ENCODE data around the gene FAM81A.
"Not testable (repeated sequence)": the region's sequence is repeated elsewhere in the genome, so short reads cannot be mapped to it uniquely, and the experiment has no call there.

The FAM81A gene

GRCh38 chr15:59420986-59421618, 16.9 kb upstream of the FAM81A start:
- no peak overlapping the region for H3K4me3 ChIP-seq (ENCODE audit: low read depth, low read length)
- TF ChIP-seq, protein P1, sequence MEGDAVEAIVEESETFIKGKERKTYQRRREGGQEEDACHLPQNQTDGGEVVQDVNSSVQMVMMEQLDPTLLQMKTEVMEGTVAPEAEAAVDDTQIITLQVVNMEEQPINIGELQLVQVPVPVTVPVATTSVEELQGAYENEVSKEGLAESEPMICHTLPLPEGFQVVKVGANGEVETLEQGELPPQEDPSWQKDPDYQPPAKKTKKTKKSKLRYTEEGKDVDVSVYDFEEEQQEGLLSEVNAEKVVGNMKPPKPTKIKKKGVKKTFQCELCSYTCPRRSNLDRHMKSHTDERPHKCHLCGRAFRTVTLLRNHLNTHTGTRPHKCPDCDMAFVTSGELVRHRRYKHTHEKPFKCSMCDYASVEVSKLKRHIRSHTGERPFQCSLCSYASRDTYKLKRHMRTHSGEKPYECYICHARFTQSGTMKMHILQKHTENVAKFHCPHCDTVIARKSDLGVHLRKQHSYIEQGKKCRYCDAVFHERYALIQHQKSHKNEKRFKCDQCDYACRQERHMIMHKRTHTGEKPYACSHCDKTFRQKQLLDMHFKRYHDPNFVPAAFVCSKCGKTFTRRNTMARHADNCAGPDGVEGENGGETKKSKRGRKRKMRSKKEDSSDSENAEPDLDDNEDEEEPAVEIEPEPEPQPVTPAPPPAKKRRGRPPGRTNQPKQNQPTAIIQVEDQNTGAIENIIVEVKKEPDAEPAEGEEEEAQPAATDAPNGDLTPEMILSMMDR (IDR thresholded peaks at IDR 0.05; ENCODE audit: low read depth, low read length), result no peak
- in situ Hi-C loops (cut with HindIII; ENCODE audit: low sequenced_read_pairs), result no loop called here
- peak; percentile 36 for DNase-seq (ENCODE audit: low read depth, low spot score)

GRCh38 chr15:59424616-59425015, 13.4 kb upstream of the FAM81A start:
- TF ChIP-seq, protein P1 (IDR thresholded peaks at IDR 0.05; ENCODE audit: low read depth, low read length), result no peak

GRCh38 chr15:59428898-59429297, 9.1 kb upstream of the FAM81A start:
- DNase-seq (ENCODE audit: low read depth, low spot score); in situ Hi-C loops (cut with HindIII; ENCODE audit: low sequenced_read_pairs); H3K4me3 ChIP-seq (ENCODE audit: low read depth, low read length): not testable (repeated sequence)

More at GRCh38 chr15:59424616-59425015, 13.4 kb upstream of the FAM81A start:
- DNase-seq (ENCODE audit: low read depth, low spot score), result no peak
- in situ Hi-C loops (cut with HindIII; ENCODE audit: low sequenced_read_pairs), result no loop called here
- no peak overlapping the region for H3K4me3 ChIP-seq (ENCODE audit: low read depth, low read length)

DNA sequence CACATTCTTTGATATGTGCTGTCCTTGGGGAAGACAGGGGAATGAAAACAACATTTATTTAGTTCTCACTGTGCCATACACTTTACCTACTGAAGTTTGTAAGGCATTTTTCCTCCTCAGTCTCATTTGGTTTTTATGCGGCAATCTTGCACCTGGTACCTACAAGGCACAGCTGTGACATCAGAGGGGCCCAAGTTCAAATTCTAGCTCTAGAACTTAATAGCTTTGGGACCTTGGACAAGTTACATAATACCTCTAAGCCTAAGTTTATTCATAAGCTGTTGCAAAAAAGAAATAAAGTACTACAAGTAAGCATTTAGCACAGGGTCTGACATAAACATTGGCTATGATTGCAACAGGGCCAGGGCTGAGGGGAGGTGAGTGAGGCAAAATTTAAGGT, 5.6 kb upstream of the FAM81A start:
- in situ Hi-C loops (cut with HindIII; ENCODE audit: low sequenced_read_pairs), result no loop called here
- TF ChIP-seq, protein P1 (IDR thresholded peaks at IDR 0.05; ENCODE audit: low read depth, low read length), result no peak
- DNase-seq (ENCODE audit: low read depth, low spot score), result no peak
- no peak overlapping the region for H3K4me3 ChIP-seq (ENCODE audit: low read depth, low read length)

- H3K4me3 ChIP-seq (ENCODE audit: low read depth, low read length), result no peak overlapping the region
- TF ChIP-seq, protein P1 (IDR thresholded peaks at IDR 0.05; ENCODE audit: low read depth, low read length), result no peak
- in situ Hi-C loops (cut with HindIII; ENCODE audit: low sequenced_read_pairs), result no loop called here
- DNase-seq (ENCODE audit: low read depth, low spot score), result no peak
Observed at GRCh38 chr15:59434481-59434880, 3.5 kb upstream of the FAM81A start.

- no peak overlapping the region for H3K4me3 ChIP-seq (ENCODE audit: low read depth, low read length)
- no peak for DNase-seq (ENCODE audit: low read depth, low spot score)
- in situ Hi-C loops (cut with HindIII; ENCODE audit: low sequenced_read_pairs), result no loop called here
- TF ChIP-seq, protein P1 (IDR thresholded peaks at IDR 0.05; ENCODE audit: low read depth, low read length), result no peak
Observed at GRCh38 chr15:59436774-59437141, 1.2 kb upstream of the FAM81A start.

- no peak for DNase-seq (ENCODE audit: low read depth, low spot score)
- in situ Hi-C loops (cut with HindIII; ENCODE audit: low sequenced_read_pairs), result no loop called here
- H3K4me3 ChIP-seq (ENCODE audit: low read depth, low read length), result peak overlapping the region; percentile 48
Observed at GRCh38 chr15:59437142-59437816, 707 bp upstream of the FAM81A start.

More at GRCh38 chr15:59437142-59437816, 707 bp upstream of the FAM81A start:
- TF ChIP-seq, protein P1 (IDR thresholded peaks at IDR 0.05; ENCODE audit: low read depth, low read length), result no peak
